NCI-H2107 treated with DMSO at 0.1 percent for 48 hours (cell line): Measurements from ENCODE around the gene ITGA3.

ENCODE experiments used
- DNase-seq: peaks from one replicate; lab custom pipeline; 2025; ENCODE audit not compliant: unreplicated experiment; lab: John Stamatoyannopoulos, UW

The ITGA3 gene

DNA sequence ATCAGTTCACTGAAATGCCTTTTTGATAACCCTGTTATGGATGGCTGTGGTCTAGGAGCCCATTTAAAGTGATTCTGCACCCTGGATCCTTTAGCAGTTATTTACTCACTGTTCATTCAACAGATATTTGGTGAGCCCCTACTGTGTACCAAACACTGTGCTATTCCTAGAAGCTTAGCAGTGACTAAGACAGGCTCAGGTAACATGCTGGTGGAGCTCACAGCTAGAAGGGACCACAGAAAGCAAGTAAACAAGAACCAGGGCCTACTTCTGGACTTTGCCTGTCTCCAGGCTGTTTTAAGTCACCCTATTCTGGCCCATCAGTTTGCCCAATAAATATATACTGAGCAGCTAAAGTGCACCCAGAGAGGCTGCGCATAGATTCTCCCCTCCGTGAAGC lies 11.1 kb downstream of the ITGA3 start:
- DNase-seq: no peak

DNA sequence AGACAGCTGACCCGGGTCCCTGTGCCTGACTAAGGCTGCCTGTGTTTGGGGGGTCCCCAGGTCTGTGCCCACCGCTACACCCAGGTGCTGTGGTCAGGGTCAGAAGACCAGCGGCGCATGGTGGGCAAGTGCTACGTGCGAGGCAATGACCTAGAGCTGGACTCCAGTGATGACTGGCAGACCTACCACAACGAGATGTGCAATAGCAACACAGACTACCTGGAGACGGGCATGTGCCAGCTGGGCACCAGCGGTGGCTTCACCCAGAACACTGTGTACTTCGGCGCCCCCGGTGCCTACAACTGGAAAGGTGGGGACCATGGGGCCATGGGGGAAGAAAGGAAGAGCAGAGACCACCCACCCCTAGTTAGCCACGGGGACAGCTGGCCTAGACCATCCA lies 12.1 kb downstream of the ITGA3 start:
- no peak for DNase-seq

DNA sequence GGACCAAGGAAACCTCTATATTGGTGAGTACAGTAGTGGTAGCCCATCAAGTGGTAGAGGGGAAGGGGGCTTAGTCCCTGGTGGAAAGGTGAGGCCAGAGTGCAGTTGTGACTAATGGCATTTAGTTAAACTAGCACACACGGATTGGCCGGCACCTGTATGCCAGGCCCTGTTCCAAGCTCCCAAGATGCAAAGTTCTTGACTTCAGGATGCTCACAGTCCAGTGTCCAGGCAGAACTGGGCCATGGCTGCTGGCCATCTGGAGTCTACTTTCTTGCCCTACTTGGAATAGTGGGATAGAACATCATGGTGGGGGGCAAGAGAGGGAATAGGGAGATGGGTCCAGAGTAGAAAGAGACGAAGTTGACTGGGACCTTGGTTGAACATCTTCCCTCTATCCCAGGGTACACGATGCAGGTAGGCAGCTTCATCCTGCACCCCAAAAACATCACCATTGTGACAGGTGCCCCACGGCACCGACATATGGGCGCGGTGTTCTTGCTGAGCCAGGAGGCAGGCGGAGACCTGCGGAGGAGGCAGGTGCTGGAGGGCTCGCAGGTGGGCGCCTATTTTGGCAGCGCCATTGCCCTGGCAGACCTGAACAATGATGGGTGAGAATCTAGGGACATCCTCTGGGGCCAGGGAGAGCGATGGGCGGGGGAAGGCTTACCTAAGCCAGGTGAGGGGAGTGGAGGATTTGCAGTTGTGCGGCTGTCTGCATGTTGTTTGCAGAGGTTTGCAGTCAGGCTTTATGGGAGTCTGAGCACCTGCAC lies 15.2 kb downstream of the ITGA3 start:
- no peak for DNase-seq

DNA sequence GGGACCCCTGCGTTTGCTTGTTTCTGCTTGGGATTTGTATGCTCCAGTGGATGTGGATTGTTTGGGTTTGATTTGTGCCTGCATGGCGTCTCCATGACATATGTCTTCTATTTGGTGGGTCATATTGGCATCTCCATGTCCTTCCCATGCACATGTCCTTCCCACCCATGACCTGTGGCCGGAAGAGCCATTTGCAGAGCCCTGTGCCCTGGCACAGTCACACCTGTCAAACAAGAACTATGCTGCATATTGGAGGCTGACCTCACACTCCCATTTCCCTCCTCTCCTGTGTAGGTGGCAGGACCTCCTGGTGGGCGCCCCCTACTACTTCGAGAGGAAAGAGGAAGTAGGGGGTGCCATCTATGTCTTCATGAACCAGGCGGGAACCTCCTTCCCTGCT lies 15.8 kb downstream of the ITGA3 start:
- DNase-seq: no peak

DNA sequence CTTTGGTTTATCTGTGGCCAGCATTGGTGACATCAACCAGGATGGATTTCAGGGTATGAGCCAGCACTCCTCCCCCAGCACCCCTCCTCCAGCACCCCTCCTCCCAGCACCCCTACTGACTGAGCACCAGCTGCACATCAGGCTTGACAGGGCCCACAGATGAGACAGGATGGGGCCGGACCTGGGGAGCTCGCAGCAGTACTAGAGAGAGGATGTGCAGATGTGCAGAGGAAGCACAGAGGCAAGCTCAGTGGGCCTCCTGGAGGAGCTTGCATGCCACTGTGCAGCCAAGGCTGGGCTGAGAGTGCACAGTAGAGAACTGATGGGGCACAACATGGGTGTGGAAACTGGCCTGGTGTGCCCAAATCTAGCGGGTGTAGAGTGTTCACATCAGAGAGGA lies 16.2 kb downstream of the ITGA3 start:
- DNase-seq: no peak

DNA sequence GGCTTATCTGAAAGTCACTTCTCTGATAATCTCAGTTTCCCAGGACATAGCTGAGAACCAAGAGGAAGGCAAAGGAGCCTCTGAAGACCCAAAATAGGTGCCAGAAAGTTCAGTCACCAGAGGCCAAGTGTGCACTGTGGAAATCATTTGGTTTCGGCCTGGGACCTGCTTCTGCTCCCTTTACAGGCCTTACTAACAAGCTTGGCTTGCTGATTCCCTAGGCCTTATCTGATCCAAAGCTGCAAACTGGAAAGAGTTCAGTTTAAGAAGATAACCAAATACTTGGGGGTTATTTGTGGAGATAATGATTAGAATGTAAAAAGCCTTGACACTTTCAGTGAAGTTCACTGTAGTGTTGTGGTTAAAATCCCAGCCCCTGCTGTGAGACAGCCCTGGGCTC lies 17.0 kb downstream of the ITGA3 start:
- no peak for DNase-seq

DNA sequence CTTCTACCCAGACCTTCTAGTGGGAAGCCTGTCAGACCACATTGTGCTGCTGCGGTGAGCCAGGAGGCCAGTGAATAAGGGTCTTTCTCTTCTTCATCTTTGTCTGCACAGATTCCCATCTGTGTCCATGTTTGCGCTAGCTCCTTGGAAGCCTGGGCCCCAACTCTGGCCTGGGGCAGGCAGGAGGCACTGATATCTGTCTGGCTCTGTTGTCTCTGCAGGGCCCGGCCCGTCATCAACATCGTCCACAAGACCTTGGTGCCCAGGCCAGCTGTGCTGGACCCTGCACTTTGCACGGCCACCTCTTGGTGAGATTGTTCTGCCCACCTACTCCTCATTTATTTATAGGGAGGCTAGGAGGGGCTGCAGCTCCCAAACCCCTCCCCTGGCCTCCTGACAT lies 18.3 kb downstream of the ITGA3 start:
- DNase-seq: no peak

DNA sequence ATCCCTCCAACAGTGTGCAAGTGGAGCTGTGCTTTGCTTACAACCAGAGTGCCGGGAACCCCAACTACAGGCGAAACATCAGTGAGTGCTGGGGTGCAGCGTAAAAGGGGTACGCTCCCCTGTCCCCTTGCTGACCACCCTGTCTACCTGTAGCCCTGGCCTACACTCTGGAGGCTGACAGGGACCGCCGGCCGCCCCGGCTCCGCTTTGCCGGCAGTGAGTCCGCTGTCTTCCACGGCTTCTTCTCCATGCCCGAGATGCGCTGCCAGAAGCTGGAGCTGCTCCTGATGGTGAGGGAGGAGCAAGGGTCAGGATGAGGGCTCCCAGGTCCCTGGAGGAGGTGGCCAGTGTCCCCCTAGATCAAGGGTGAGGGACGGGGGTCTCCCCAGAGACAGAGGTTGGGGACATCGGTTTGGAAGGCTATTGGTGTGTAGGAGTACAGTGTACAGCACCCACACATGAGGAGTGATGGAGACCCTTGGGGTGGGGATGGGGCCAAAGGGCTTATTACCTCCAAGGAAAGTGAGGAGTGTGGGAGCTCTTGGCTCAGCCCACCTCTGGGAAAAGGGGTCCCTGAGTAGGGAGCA lies 19.6 kb downstream of the ITGA3 start:
- DNase-seq: no peak

DNA sequence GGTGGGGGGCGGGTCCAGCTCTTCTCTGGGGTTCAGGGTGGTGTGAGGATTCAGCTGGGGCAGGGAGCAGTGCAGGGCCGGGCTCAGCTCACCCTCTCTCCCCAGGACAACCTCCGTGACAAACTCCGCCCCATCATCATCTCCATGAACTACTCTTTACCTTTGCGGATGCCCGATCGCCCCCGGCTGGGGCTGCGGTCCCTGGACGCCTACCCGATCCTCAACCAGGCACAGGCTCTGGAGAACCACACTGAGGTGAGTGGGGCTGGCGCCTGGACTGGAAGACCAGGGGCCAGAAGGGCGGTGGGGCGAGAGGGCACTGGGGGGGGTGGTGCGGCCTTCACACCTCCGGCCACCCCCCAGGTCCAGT lies 20.3 kb downstream of the ITGA3 start:
- DNase-seq: no peak

DNA sequence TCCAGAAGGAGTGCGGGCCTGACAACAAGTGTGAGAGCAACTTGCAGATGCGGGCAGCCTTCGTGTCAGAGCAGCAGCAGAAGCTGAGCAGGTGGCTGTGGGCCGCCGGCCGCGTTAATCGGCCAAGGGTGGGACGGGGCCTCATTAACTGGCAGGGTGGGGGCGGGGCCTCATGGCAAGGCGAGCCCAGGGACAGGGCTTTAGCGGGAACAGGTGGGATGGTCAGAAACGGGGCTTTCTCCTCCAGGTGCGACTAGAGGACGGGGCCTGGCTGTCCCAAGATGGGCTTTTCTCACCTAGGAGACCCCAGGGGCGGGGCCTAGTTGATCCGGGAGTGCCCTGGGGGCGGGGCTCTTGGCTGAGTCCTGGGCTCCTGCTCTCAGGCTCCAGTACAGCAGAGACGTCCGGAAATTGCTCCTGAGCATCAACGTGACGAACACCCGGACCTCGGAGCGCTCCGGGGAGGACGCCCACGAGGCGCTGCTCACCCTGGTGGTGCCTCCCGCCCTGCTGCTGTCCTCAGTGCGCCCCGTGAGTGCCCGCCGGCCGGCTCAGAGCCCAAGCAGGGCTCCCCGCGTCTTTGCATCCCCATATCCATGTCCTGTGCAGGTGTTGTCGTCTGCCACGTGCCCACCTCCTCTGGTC lies 20.8 kb downstream of the ITGA3 start:
- no peak for DNase-seq

DNA sequence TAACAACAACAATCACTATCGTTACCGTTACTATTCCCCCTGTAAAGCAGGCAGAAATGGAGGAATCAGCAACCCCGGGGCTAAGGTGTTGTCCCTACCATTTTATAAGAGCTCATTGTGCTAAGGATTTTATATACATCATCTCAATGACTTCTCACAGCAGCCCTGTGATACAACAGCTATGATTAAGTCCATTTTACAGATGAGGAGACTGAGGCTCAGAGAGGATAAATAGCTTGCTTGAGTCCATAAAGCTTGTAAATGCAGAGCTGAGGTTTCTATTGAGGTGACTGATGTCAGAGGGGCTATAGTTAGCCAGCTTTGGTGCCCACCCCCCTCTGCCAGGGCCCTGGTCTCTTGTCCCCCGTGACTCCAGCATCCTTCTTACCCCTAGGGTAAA lies 22.5 kb downstream of the ITGA3 start:
- no peak for DNase-seq

DNA sequence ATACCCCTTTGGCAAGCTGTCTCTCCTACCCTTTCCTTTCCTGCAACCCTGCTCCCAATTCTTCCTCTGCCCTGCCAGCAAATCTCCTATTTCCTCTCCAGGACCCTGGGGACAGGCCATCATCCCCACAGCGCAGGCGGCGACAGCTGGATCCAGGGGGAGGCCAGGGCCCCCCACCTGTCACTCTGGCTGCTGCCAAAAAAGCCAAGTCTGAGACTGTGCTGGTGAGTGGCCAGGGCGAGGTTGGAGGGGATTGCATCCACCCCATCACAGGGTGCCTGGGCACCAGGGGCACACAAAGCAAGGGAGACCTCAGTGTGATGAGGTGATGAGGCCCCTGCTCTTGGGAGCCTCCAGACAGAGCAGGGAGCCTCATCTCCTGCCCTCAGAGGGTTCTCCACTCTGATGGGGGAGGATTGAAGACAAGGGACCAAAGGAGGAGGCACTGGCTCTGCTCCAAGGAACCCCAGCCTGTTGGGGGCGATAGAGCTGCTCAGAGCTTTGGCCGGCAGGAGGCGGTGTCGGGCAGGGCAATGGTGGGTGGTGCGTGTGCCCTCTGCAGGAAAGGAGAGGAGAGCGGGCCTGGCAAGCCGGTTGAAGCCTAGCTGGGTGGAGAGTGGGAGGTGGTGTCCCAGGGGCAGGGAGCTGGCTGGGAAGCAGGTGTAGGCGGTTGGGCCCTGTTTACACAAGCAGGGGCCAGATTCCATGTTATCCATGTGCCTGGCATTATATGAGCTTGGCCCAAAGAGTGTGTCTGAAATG lies 23.6 kb downstream of the ITGA3 start:
- DNase-seq: no peak

DNA sequence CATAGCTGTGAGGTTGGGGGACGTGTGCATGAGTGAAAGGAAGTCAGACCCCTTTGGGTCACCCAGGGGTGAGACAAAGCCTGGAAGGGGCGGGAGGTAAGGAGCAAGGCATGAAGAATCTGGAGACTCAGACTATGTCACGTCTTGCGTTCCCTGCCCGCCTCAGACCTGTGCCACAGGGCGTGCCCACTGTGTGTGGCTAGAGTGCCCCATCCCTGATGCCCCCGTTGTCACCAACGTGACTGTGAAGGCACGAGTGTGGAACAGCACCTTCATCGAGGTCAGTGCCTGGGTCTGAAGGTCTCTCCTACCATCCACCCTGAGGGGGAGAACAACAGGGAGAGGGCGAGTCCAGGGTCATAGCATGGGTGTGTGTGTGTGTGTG lies 24.2 kb downstream of the ITGA3 start:
- no peak for DNase-seq

DNA sequence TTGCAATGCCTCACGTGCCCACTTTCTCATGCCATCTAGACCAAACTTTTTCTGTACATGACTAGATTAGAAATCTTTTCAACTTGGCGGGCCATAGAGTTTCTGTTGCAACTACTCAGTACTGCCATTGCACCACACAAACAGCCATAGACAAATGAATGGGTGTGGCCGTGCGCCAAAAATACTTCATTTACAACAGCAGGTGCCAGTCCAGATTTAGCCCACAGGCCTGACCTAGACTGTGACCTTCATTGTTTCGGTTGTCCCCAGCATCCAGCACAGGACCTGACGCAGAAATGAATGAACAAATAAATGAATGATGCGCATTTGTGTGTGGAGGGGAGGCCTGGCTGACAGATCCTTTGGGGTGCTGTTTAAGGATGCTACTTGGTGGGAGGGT lies 24.9 kb downstream of the ITGA3 start:
- no peak for DNase-seq

DNA sequence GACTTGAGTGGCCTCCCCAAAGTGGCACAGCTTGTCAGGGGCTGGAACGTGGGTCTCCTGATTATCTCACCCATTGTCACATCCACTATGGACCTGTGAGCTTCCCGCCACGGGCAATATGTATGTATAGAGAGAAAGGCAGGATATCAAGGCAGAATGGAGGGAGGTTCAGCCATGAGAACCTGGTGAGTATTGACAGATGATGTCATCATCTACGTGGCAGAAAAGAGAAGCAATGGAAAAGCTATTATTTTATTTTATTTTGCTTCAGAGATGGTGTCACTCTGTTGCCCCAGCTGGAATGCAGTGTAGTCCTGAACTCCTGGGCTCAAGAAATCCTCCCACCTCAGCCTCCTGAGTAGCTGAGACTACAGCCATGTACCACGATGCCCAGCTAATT lies 25.8 kb downstream of the ITGA3 start:
- no peak for DNase-seq

DNA sequence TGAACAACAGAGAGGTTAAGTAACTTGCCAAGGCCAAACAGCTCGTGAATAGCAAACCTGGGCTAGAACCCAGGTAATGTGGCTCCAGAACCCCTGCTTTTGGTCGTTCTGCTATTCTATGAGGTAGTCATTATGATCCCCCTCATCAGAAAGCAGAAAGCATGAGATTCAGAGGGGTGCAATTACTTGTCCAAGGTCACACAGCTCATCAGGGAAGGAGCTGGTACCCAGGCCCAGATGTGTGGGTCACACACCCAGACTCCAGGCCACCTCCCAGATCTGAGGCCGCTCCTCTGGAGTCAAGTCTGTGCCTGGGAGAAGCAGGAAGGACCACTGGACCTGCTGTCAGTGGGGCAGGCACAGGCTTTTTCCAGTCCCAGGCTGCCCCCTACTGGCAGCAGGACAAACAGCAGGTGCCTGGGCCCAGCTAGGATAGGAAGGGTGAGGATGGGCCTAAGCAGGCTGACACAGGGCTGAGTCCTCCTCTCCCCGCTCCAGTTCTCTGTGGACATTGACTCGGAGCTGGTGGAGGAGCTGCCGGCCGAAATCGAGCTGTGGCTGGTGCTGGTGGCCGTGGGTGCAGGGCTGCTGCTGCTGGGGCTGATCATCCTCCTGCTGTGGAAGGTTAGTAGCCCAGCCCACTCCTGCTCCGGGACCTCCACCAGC lies 31.5 kb downstream of the ITGA3 start:
- peak; percentile 32 for DNase-seq

DNA sequence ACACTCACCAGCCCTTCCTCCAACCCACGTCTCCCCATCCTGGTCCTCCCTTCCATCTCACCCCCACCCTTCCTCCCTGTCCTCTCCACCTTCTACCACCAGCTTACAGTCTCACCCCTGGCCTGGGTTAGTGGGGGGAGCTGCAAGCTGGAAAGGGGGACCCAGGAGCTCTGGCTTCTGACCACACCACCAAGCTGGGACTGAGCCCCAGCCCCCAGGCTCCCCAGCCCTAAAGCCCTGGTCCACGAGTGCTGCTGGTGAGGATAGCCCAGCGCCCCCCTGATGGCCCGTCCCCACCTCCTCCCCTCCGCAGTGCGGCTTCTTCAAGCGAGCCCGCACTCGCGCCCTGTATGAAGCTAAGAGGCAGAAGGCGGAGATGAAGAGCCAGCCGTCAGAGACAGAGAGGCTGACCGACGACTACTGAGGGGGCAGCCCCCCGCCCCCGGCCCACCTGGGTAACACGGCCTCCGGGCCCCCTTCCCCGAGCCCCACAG lies 32.0 kb downstream of the ITGA3 start:
- no peak for DNase-seq

DNA sequence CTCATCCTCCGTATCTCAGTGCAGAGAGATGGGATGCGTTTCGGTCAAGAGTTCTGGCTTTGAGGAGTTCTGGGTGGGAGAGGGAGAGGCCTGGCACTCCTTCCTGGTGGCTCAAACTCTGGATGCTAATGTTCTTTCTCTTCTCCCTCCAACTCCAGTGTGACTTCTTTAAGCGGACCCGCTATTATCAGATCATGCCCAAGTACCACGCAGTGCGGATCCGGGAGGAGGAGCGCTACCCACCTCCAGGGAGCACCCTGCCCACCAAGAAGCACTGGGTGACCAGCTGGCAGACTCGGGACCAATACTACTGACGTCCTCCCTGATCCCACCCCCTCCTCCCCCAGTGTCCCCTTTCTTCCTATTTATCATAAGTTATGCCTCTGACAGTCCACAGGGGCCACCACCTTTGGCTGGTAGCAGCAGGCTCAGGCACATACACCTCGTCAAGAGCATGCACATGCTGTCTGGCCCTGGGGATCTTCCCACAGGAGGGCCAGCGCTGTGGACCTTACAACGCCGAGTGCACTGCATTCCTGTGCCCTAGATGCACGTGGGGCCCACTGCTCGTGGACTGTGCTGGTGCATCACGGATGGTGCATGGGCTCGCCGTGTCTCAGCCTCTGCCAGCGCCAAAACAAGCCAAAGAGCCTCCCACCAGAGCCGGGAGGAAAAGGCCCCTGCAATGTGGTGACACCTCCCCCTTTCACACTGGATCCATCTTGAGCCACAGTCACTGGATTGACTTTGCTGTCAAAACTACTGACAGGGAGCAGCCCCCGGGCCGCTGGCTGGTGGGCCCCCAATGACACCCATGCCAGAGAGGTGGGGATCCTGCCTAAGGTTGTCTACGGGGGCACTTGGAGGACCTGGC lies 33.3 kb downstream of the ITGA3 start:
- no peak for DNase-seq

DNA sequence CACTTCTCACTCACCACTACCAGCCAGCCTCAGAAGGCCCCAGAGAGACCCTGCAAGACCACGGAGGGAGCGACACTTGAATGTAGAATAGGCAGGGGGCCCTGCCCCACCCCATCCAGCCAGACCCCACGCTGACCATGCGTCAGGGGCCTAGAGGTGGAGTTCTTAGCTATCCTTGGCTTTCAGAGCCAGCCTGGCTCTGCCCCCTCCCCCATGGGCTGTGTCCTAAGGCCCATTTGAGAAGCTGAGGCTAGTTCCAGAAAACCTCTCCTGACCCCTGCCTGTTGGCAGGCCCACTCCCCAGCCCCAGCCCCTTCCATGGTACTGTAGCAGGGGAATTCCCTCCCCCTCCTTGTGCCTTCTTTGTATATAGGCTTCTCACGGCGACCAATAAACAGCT lies 34.2 kb downstream of the ITGA3 start:
- no peak for DNase-seq
